ENCODE measurements around the gene WDR27. TPM values are rescaled to one million over a fixed set of nuclear protein-coding genes. Genes with fewer than 3 reads are reported as not detected.
A peak's percentile ranks its signal among the peaks of the same experiment; 100 is the strongest.

The WDR27 gene
- total RNA-seq, 1 experiment from 2014 or later, result 77.9 TPM

DNA sequence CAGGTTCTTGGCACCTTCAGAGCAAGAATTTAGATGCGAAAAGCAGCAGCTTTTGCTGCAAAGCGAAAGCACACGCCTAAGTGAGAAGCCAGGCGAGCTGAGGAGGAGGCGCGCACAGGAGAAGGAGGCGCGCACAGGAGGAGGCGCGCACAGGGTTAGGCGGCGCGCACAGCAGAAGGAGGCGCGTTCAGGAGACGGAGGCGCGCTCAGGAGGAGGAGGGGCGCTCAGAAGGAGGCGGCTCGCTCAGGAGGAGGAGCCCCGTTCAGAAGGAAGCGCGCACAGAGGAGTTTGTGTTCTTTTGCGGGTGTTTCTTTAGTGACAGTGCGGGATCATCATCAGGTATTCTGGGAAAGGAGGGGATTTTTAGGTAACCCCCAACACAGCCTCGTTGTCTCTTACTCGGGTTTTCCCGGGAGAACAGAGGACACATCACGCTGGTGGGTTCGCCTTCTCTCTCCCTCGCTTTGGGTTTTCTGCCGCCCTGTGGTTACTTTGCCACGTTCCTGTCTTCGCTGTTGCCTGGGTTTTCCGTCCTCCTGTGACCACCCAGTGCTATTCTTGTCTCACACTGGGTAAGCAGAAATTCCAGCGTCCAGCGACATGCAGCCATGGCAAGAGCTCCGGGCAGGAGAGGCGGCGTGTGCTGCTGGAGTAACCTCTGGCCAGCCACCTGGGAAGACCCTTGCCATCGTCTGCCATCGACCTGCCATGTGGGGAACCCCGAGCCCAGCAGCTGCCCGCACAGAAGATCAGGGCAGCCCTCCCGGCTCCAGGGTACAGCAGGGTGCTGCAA is 47.0 kb downstream of the WDR27 start:
- Mint-ChIP-seq H3K9me3 (ENCODE audit: low read depth, unreplicated experiment) (no peaks in the 10 kb centered on the region), H3K4me3 (ENCODE audit: low read depth, unreplicated experiment) (peak overlapping the region; percentile 77), H3K27ac (ENCODE audit: unreplicated experiment) (peak overlapping the region; percentile 67), H3K27me3 (ENCODE audit: unreplicated experiment) (no peaks in the 10 kb centered on the region), H3K36me3 (ENCODE audit: insufficient read depth, unreplicated experiment) (peaks cover 46% of the 10 kb centered on the region), H3K4me1 (ENCODE audit: low read depth, unreplicated experiment) (no peaks in the 10 kb centered on the region)
- peak; percentile 49 for DNase-seq
- TF ChIP-seq, protein P1, sequence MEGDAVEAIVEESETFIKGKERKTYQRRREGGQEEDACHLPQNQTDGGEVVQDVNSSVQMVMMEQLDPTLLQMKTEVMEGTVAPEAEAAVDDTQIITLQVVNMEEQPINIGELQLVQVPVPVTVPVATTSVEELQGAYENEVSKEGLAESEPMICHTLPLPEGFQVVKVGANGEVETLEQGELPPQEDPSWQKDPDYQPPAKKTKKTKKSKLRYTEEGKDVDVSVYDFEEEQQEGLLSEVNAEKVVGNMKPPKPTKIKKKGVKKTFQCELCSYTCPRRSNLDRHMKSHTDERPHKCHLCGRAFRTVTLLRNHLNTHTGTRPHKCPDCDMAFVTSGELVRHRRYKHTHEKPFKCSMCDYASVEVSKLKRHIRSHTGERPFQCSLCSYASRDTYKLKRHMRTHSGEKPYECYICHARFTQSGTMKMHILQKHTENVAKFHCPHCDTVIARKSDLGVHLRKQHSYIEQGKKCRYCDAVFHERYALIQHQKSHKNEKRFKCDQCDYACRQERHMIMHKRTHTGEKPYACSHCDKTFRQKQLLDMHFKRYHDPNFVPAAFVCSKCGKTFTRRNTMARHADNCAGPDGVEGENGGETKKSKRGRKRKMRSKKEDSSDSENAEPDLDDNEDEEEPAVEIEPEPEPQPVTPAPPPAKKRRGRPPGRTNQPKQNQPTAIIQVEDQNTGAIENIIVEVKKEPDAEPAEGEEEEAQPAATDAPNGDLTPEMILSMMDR (IDR thresholded peaks at IDR 0.05; ENCODE audit: unreplicated experiment), result no peak
- no TSS peak for BruUV-seq (replicated peaks)
- intact Hi-C loops (cut with micrococcal nuclease; ENCODE audit: unreplicated experiment), result no loop called here
- CTCF ChIA-PET, result interaction anchor here (0.6 kb wide), 1 partner anchor 61 kb away, joined by 3 read pairs; no protein-coding TSS in a partner anchor

- no peak overlapping the region for H3K27ac Mint-ChIP-seq (ENCODE audit: unreplicated experiment)
- no peaks in the 10 kb centered on the region for H3K4me1 Mint-ChIP-seq (ENCODE audit: low read depth, unreplicated experiment)
- H3K4me3 Mint-ChIP-seq (ENCODE audit: low read depth, unreplicated experiment), result peak overlapping the region; percentile 77
- H3K9me3 Mint-ChIP-seq (ENCODE audit: low read depth, unreplicated experiment), result no peaks in the 10 kb centered on the region
- no peaks in the 10 kb centered on the region for H3K27me3 Mint-ChIP-seq (ENCODE audit: unreplicated experiment)
- DNase-seq, result no peak
- BruUV-seq (replicated peaks), result no TSS peak
- CTCF ChIA-PET, result no interaction called here
- TF ChIP-seq, protein P1 (IDR thresholded peaks at IDR 0.05; ENCODE audit: unreplicated experiment), result no peak
- intact Hi-C loops (cut with micrococcal nuclease; ENCODE audit: unreplicated experiment), result no loop called here
- peaks cover 38% of the 10 kb centered on the region for H3K36me3 Mint-ChIP-seq (ENCODE audit: insufficient read depth, unreplicated experiment)
Measured at GRCh38 chr6:169653691-169654090, 48.1 kb downstream of the WDR27 start.

- no peaks in the 10 kb centered on the region for H3K27me3 Mint-ChIP-seq (ENCODE audit: unreplicated experiment)
- intact Hi-C loops (cut with micrococcal nuclease; ENCODE audit: unreplicated experiment), result no loop called here
- H3K4me1 Mint-ChIP-seq (ENCODE audit: low read depth, unreplicated experiment), result no peaks in the 10 kb centered on the region
- H3K27ac Mint-ChIP-seq (ENCODE audit: unreplicated experiment), result no peak overlapping the region
- no peaks in the 10 kb centered on the region for H3K9me3 Mint-ChIP-seq (ENCODE audit: low read depth, unreplicated experiment)
- no peak overlapping the region for H3K4me3 Mint-ChIP-seq (ENCODE audit: low read depth, unreplicated experiment)
- TF ChIP-seq, protein P1 (IDR thresholded peaks at IDR 0.05; ENCODE audit: unreplicated experiment), result no peak
- DNase-seq, result no peak
- CTCF ChIA-PET, result no interaction called here
- peaks cover 39% of the 10 kb centered on the region for H3K36me3 Mint-ChIP-seq (ENCODE audit: insufficient read depth, unreplicated experiment)
- no TSS peak for BruUV-seq (replicated peaks)
Measured at GRCh38 chr6:169652896-169653295, 48.9 kb downstream of the WDR27 start.

- no TSS peak for BruUV-seq (replicated peaks)
- H3K27ac Mint-ChIP-seq (ENCODE audit: unreplicated experiment), result no peak overlapping the region
Measured at GRCh38 chr6:169651498-169651897, 50.3 kb downstream of the WDR27 start.

More at GRCh38 chr6:169651498-169651897, 50.3 kb downstream of the WDR27 start:
- H3K4me3 Mint-ChIP-seq (ENCODE audit: low read depth, unreplicated experiment), result no peak overlapping the region
- peaks cover 29% of the 10 kb centered on the region for H3K36me3 Mint-ChIP-seq (ENCODE audit: insufficient read depth, unreplicated experiment)
- CTCF ChIA-PET, result no interaction called here
- H3K27me3 Mint-ChIP-seq (ENCODE audit: unreplicated experiment), result no peaks in the 10 kb centered on the region
- H3K4me1 Mint-ChIP-seq (ENCODE audit: low read depth, unreplicated experiment), result no peaks in the 10 kb centered on the region
- DNase-seq, result no peak
- intact Hi-C loops (cut with micrococcal nuclease; ENCODE audit: unreplicated experiment), result no loop called here
- no peaks in the 10 kb centered on the region for H3K9me3 Mint-ChIP-seq (ENCODE audit: low read depth, unreplicated experiment)
- TF ChIP-seq, protein P1 (IDR thresholded peaks at IDR 0.05; ENCODE audit: unreplicated experiment), result no peak

Measured in Calu3 (cell line).